Activated T-cell treated with anti-CD3 and anti-CD28 coated beads, Interleukin-2, amount 50 U/mL, for 24 hours (primary cell): ENCODE measurements around the gene ANKS3.

ENCODE experiments used
- DNase-seq: peaks from one replicate; pipeline ENCODE4 v3.0.0-alpha.2; 2020
- H3K27ac Mint-ChIP-seq: 2 replicates; pipeline ENCODE4 v1.8.0; 2020; ENCODE audit warnings: mild to moderate bottlenecking, mixed read lengths
- H3K27me3 Mint-ChIP-seq: 2 replicates; pipeline ENCODE4 v1.8.0; 2020; ENCODE audit warnings: mixed read lengths
- H3K36me3 Mint-ChIP-seq: 2 replicates; pipeline ENCODE4 v1.8.0; 2020; ENCODE audit warnings: low read depth, mixed read lengths
- H3K4me1 Mint-ChIP-seq: 2 replicates; pipeline ENCODE4 v1.8.0; 2020; ENCODE audit warnings: low read depth, mixed read lengths
- H3K4me3 Mint-ChIP-seq: 2 replicates; pipeline ENCODE4 v1.8.0; 2020; ENCODE audit warnings: mild to moderate bottlenecking, moderate library complexity, mixed read lengths
- H3K9me3 Mint-ChIP-seq: 2 replicates; pipeline ENCODE4 v1.8.0; 2020; ENCODE audit warnings: mixed read lengths

Gene ANKS3

DNA sequence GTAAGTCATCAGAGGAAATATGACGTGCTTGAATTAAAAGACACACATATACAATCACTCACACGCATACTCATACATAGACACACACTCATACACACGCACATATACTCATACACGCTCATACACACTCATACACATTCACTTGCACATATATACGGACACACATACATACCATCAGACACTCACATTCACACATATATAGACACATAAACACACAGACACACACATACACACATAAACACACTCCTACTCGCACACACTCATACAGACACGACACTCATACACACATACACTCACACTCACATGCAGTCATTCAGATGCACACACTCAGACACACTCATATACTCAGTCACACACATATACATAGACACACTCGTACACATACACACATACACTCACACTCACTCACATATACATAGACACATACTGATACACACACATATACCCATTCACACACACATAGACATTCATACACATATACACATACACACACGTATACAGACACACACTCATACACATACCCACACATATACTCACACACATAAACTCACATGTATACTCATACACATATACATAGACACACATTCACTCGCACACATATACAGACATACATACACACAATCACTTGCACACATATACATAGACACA lies 65.6 kb downstream of the ANKS3 start:
- H3K27me3 Mint-ChIP-seq = no peaks in the 10 kb centered on the region
- H3K36me3 Mint-ChIP-seq = peaks cover 44% of the 10 kb centered on the region
- H3K4me1 Mint-ChIP-seq = peaks cover 24% of the 10 kb centered on the region
- no peak for DNase-seq
- H3K27ac Mint-ChIP-seq = no peak overlapping the region
- H3K4me3 Mint-ChIP-seq = no peak overlapping the region
- no peaks in the 10 kb centered on the region for H3K9me3 Mint-ChIP-seq

DNA sequence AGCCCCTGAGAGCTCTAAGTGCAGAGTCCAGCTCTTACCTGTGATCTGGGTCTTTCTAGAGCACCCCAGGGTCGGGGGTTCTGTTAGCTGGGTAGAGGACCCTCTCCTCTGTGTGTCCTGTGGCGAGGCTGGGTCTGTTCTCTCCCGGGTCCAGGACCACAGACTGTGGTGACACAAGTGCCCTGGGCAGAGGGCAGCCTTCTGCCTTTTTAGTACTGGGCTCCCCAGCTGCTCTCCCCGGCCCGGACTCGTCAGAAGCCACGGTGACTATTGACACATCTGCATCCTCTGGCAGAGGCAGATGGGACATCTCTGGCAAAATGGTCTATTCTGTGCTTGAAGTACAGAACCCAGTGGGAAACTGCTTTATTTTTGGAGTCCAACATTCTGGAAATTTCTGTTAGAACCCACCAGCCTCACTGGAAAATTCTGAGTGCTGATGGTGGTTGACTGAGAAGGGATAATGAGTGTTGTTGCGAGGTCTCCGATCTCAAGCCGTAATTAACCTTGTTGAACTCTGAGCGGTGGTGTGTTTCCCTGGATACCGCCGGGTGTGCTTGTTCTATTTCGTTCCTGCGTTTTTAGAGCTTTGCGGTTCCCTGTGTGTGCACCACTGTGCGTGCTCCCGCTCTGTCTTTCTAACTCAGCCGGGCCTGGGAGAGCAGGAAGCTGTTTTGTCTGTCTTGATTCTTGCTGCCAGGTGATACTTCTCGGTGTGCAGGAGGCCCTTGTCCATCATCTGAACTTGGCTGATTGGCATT lies 66.7 kb downstream of the ANKS3 start:
- H3K36me3 Mint-ChIP-seq = peaks cover 40% of the 10 kb centered on the region
- H3K4me1 Mint-ChIP-seq = peaks cover 30% of the 10 kb centered on the region
- no peaks in the 10 kb centered on the region for H3K27me3 Mint-ChIP-seq
- H3K27ac Mint-ChIP-seq = no peak overlapping the region
- H3K9me3 Mint-ChIP-seq = no peaks in the 10 kb centered on the region
- H3K4me3 Mint-ChIP-seq = no peak overlapping the region
- DNase-seq = no peak

DNA sequence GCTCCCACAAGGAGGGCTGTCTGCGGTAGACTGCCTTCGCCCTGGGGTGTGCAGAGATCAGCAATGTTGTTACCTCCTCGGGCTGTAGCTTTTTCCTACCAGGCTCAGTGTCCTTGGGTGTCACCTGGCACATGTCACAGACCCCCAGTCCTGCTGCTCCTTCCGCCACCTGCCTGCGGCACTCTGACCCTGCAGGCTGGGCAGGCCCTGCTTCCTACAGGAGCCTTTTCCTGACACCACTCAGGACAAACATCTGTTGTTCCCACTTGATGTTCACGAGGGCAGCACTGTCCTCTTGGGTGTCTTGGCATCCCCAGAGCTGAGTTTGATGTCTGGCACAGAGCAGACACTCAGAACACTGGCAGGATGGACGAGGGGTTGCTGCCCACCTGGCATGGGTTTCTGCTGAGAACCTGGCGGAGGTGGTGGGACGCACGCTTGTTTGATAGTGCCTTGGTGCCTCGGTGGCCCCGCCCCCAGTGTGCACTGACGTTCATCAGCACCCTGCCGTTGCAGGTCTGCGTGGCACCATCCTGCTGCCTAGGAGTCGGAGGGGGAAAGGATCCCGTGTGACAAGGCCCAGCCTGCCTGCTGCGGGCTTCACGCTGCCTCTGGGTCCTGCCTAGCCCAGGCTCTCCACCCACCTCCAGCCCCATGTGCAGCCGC lies 67.4 kb downstream of the ANKS3 start:
- no peaks in the 10 kb centered on the region for H3K27me3 Mint-ChIP-seq
- no peaks in the 10 kb centered on the region for H3K9me3 Mint-ChIP-seq
- peaks cover 36% of the 10 kb centered on the region for H3K4me1 Mint-ChIP-seq
- H3K36me3 Mint-ChIP-seq = peaks cover 36% of the 10 kb centered on the region
- no peak overlapping the region for H3K4me3 Mint-ChIP-seq
- no peak overlapping the region for H3K27ac Mint-ChIP-seq
- no peak for DNase-seq

DNA sequence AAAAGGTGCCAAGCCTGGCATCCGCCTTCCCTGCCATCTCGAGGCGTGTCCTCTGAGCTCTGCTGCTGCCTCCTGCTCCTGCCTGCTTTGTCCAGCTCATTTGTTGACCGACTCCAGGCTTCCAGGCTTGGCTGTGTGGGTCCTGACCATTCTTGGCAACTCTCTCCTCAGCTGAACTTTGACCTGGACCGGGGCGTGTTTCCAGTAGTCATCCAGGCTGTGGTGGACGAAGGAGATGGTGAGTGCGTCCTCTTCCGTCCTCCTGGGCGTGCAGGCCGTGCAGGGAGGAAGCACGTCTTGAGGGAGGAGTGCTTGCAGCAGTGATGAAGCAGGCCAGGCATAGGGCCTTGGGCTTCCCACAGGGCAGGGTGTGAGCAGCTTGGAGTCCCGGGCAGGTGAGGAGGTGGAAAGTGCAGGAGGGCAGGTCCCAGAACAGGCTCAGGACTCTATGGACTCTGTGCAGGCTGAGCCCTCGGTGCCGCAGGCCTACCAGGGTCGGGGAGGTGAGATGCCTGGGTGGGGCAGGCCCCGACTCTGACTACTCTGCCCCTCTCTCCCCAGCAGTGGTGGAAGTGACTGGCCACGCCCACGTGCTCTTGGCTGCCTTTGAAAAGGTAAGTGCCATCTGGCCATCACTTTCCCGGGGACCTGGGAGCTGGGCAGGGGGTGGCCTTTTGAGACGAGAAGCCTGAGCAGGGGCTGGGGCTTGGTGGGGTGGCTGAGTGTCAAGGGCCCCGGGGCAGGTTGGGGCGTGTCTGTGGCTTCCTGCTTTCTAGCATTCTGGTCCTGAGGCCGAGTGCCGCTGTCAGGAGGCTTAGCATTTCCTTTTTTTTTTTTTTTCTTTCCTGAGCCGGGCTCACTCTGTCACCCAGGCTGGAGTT lies 69.3 kb downstream of the ANKS3 start:
- Mint-ChIP-seq H3K27me3 (no peaks in the 10 kb centered on the region), H3K36me3 (peaks cover 26% of the 10 kb centered on the region), H3K27ac (peak overlapping the region; percentile 92), H3K9me3 (no peaks in the 10 kb centered on the region), H3K4me1 (peaks cover 55% of the 10 kb centered on the region), H3K4me3 (peak overlapping the region; percentile 44)
- DNase-seq = peak; percentile 71

DNA sequence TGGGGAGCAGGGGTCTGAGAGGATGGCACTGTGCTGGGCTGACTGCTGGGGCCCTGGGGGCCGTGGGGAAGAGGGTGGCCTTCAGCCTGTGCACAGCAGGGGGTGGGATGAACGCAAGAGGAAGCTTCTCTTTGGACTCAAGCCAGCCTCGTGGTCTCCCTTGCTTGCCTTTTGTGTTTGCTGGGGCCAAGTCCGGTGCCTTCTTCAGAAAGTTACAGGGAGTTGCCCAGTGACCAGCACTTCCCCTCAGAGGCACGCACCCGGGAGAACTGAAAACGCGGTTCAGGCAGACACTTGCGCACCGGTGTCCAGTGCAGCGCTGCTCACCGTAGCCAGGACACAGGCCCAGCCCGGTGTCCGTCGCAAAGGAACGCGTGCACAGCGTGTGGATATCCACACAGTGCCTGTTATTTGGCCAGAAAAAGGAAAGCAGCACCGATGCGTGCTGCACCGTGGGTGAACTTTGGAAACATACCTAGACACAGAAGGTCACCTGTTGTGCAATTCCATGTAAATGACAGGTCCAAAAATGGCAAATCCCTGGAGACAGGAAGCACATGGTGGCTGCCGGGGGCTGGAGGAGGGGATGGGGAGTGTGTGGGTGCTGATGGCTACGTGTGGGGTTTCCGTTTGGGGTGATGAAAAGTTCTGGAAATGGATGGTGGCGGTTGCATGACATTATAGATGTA lies 70.2 kb downstream of the ANKS3 start:
- no peaks in the 10 kb centered on the region for H3K9me3 Mint-ChIP-seq
- H3K4me1 Mint-ChIP-seq = peaks cover 63% of the 10 kb centered on the region
- peak overlapping the region; percentile 44 for H3K4me3 Mint-ChIP-seq
- H3K27ac Mint-ChIP-seq = peak overlapping the region; percentile 92
- DNase-seq = no peak
- H3K27me3 Mint-ChIP-seq = no peaks in the 10 kb centered on the region
- H3K36me3 Mint-ChIP-seq = peaks cover 33% of the 10 kb centered on the region

DNA sequence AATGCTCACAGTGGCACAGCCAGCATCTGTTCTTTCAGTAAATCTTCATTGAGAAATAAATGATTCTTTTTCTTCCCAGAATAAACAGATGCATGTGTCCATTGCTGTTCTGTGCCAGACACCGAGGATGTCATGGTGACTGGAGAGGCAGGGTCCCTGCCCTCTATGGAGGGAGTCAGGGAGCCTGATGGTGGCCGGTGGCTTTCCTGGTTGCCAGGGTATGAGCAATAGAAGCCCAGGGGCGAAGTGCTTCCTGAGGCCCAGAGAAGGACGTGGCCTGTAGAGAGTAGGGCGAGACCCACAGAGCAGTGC lies 70.7 kb downstream of the ANKS3 start:
- DNase-seq = no peak
- Mint-ChIP-seq H3K4me3 (no peak overlapping the region), H3K36me3 (peaks cover 38% of the 10 kb centered on the region), H3K9me3 (no peaks in the 10 kb centered on the region), H3K4me1 (peaks cover 68% of the 10 kb centered on the region), H3K27ac (peak overlapping the region; percentile 92), H3K27me3 (no peaks in the 10 kb centered on the region)

DNA sequence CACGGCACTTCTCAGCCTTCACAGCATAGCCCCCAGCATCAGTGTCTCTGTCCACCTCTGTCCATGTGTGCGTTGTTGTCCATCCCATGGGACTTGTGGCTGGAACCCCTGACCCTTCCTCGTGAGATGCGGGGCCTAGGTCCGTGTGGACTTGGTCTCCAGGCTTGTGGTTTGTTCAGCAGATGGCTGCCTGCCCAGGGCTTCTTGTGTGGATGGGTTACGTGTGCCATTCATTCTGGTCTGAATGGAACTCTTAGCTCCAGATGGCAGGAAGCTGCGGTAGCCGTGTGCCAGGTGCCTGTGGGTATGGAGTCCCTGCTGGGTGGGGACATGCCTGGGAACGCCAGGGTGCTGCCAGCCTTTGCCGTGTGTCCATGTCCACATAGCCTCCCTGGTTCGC lies 72.4 kb downstream of the ANKS3 start:
- Mint-ChIP-seq H3K4me1 (peaks cover 69% of the 10 kb centered on the region), H3K4me3 (no peak overlapping the region), H3K27me3 (no peaks in the 10 kb centered on the region), H3K27ac (peak overlapping the region; percentile 33), H3K36me3 (peaks cover 51% of the 10 kb centered on the region), H3K9me3 (no peaks in the 10 kb centered on the region)
- DNase-seq = no peak

DNA sequence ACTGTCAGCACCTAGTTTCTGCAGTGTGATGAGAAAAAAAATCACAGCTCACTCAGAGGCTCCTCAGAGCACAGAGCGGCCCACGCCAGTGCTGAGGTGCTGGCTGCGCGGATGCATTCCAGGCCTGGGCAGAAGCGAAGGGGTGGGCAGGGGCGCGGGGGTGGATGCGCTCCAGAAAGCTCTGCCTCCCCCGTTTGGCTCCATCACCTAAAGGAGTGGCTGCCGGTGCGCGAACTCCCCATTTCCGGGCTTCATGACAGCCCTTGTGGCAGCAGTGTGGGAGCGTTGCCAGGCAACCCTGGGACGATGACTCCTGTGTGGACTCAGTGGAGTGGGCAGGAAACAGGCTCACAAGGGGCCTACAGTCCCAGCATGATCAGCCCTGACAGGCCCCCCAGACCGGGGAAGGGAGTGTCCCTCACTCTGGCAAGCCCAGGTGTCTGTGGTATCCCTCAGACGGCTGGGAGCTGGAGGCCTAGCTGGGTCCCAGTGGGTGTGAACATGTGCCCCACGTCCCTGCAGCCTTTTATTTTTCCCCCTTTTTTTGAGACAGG lies 73.5 kb downstream of the ANKS3 start:
- Mint-ChIP-seq H3K27me3 (no peaks in the 10 kb centered on the region), H3K9me3 (no peaks in the 10 kb centered on the region), H3K27ac (peak overlapping the region; percentile 89), H3K4me3 (no peak overlapping the region), H3K4me1 (peaks cover 66% of the 10 kb centered on the region), H3K36me3 (peaks cover 61% of the 10 kb centered on the region)
- DNase-seq = peak; percentile 87

DNA sequence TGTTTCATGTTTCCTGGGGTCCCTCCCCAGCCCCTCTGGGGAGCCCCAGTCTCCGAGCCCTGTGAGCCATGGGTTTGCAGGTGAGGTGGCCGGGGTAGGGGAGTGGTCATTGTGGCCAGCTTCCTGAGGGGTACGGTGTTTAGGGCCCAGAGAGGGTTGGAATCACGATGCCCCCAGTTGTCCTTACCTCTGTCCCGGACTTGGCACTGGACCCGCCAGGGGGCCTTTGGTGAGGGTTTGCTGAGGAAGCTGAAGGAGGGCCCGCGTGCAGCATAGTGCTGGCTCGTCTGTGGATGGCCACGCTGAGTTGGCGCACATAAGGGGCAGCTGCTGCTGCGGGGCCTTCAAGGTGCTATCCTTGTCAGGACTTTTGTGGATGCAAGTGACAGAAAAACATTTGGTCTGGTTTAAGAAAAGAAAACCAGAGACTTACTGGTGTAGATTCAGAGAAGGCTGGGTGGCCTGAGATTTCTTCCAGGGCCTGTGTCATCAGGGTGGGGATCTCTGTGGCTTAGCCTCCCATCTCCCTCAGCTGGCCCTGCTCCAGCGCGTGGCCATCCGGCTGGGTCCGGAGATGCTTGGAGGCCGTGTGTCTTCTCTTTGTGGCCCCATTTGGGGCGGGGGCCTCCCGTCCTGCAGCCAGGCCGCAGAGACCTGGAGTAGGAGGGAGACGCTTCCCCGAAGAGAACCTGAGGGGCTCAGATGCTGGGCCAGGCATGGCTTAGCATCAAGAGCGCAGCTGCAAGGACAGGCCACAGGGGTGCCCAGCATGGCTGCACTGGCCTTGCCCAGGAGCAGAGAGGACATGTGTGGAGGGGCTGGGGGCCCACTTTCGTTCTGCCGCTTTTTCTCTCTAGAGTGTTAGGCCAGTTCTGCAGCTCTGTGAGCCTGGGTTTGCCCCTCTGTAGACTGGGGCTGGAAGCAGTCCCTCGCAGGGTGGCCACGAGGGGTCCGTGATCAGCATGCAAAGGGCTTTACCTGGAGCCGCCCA lies 74.4 kb downstream of the ANKS3 start:
- Mint-ChIP-seq H3K9me3 (no peaks in the 10 kb centered on the region), H3K36me3 (peaks cover 64% of the 10 kb centered on the region), H3K27ac (peak overlapping the region; percentile 89), H3K4me1 (peaks cover 58% of the 10 kb centered on the region), H3K27me3 (no peaks in the 10 kb centered on the region), H3K4me3 (no peak overlapping the region)
- DNase-seq = no peak

DNA sequence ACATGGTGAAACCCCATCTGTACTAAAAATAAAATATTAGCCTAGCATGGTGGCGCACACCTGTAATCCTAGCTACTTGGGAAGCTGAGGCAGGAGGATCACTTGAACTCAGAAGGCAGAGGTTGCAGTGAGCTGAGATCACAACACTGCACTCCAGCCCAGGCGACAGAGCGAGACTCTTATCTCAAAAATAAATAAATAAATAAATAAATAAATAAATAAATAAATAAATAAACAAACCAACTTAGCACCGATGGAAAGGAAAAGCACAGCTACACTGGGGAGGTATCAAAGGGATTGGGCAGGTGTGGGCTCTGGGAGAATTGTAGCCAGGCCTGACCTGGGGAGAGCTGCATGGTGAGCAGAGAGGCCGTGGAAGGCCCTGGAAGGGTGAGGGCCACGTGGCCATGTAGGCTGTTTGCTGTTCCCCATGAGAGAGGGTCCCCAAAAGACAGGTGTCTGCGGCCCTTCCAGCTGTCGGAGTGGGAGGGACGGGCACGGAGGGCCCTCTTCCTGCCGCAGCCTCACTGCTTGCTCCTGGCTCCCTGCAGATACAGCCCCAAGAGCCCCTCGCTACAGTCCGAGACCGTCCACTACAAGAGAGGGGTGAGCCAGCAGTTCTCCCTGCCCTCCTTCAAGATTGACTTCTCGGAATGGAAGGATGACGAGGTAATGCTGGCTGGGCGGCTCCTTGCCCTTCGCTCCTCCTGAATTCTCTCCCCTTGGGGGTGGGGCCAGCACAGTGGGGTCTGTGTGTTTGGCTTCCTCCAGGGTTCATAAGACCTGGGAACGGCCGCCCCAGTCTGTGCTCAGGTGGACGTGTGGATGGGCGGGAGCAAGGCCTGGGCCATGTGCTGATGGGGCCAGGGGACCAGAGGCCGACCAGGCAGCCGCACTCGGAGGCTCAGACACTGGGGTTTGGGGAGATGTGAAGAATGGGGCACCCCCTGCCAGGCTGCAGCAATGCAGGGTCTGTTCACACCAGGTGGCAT lies 77.1 kb downstream of the ANKS3 start:
- Mint-ChIP-seq H3K9me3 (no peaks in the 10 kb centered on the region), H3K27me3 (no peaks in the 10 kb centered on the region), H3K4me3 (no peak overlapping the region), H3K27ac (no peak overlapping the region), H3K4me1 (peaks cover 36% of the 10 kb centered on the region), H3K36me3 (peaks cover 70% of the 10 kb centered on the region)
- no peak for DNase-seq

DNA sequence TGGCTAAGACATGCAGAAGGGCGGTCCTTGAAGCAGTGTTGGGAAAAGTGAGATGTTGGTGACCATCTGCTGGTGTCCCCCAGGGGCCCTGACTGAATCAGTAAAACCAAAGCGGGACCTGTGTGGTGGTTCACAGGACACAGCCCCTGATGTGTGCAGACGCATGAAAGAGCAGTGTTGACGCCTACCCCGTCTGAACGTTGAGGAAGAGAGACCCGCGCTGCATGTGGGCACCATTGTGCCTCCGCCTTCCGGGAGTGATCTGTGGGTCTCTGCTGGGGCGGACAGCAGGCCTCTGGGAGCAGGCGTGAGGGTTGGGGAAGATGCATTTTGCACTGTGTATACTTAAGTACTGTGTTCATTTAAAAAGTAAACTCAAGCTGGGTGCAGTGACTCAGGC lies 77.8 kb downstream of the ANKS3 start:
- Mint-ChIP-seq H3K36me3 (peaks cover 76% of the 10 kb centered on the region), H3K27ac (peak overlapping the region; percentile 9), H3K4me1 (peaks cover 29% of the 10 kb centered on the region), H3K4me3 (no peak overlapping the region), H3K9me3 (no peaks in the 10 kb centered on the region), H3K27me3 (no peaks in the 10 kb centered on the region)
- DNase-seq = no peak

DNA sequence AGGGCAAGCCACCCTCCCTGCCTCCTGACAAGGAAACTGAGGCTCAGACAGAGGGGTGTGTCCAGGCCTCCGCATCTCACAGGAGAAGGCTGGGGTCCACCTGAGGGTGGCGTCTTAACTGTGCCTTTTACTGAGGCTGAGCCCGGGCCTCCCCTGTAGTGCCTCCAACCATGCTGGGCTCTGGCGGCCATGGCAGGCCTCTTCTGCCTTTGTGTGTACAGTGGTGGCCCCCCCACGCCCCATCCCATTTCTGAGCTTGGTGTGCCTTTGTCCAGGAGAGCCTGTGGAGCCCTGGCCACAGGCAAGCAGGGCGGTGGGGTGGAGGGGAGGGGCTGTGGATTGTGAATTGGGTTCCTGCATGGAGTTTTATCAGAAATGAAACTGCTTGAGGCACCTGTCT lies 78.3 kb downstream of the ANKS3 start:
- DNase-seq = no peak
- H3K27me3 Mint-ChIP-seq = no peaks in the 10 kb centered on the region
- H3K4me3 Mint-ChIP-seq = no peak overlapping the region
- H3K36me3 Mint-ChIP-seq = peaks cover 80% of the 10 kb centered on the region
- H3K27ac Mint-ChIP-seq = peak overlapping the region; percentile 9
- H3K4me1 Mint-ChIP-seq = peaks cover 24% of the 10 kb centered on the region
- H3K9me3 Mint-ChIP-seq = no peaks in the 10 kb centered on the region
